CD14-positive monocyte (primary cell): ENCODE data around the gene ACER2. TPM values are rescaled to one million over a fixed set of nuclear protein-coding genes. Genes with fewer than 3 reads are reported as not detected.

Experiments used
- DNase-seq, 3 donors: peaks; one replicate each; pipeline ENCODE4 v3.0.0-alpha.2; 2011 to 2022
- H2AFZ ChIP-seq: 2 replicates; pipeline ENCODE4 v1.6.0; 2012; ENCODE audit warnings: mild to moderate bottlenecking, low read depth, low read length, inconsistent platforms; ENCODE audit not compliant: insufficient read depth, poor library complexity, severe bottlenecking
- H3K27ac ChIP-seq, 2 donors: 1 replicate in 1 of 2; 2 replicates in 1 of 2; pipeline ENCODE4 v1.5.1; 2012 to 2013; ENCODE audit warnings: low read length in 2 of 2, control low read depth in 1 of 2, inconsistent platforms in 1 of 2, low read depth in 1 of 2, mild to moderate bottlenecking in 1 of 2
- H3K27me3 ChIP-seq, 2 donors: one replicate each; pipeline versions ENCODE4 v1.6.0 to v1.6.1; 2011 to 2013; ENCODE audit warnings: low read length in 2 of 2; ENCODE audit not compliant: control insufficient read depth in 2 of 2, insufficient read depth in 2 of 2
- H3K36me3 ChIP-seq, 2 donors: replicated peaks in 1 of 2; 1 replicate in 1 of 2; 2 replicates in 1 of 2; pipeline versions ENCODE4 v1.5.1 to v1.6.1; 2012 to 2013; ENCODE audit warnings: low read length in 2 of 2, control low read depth in 1 of 2, inconsistent platforms in 1 of 2, mild to moderate bottlenecking in 1 of 2; ENCODE audit not compliant: insufficient read depth in 2 of 2, control insufficient read depth in 1 of 2
- H3K4me1 ChIP-seq, 2 donors: 1 replicate in 1 of 2; 2 replicates in 1 of 2; pipeline versions ENCODE4 v1.5.1 to v1.6.1; 2012 to 2013; ENCODE audit warnings: low read length in 2 of 2, control low read depth in 1 of 2, inconsistent platforms in 1 of 2, mild to moderate bottlenecking in 1 of 2, moderate library complexity in 1 of 2; ENCODE audit not compliant: insufficient read depth in 2 of 2, control insufficient read depth in 1 of 2
- H3K4me2 ChIP-seq: replicated peaks from 2 replicates; pipeline ENCODE3; 2012; ENCODE audit warnings: low read length, moderate library complexity, mild to moderate bottlenecking; ENCODE audit not compliant: poor library complexity, severe bottlenecking; ENCODE audit errors: extremely low read depth
- H3K4me3 ChIP-seq, 3 experiments: fragments of 200-600 bp in 1 of 3; sonication (generic) in 1 of 3; replicated peaks in 1 of 3; 1 replicate in 2 of 3; 2 replicates in 1 of 3; pipeline ENCODE4 v1.5.1; 2011 to 2013; ENCODE audit warnings: low read length in 3 of 3, mild to moderate bottlenecking in 3 of 3, control low read depth in 2 of 3, low read depth in 2 of 3, inconsistent platforms in 1 of 3, moderate library complexity in 1 of 3
- H3K79me2 ChIP-seq: 2 replicates; pipeline ENCODE4 v1.6.0; 2012; ENCODE audit warnings: mild to moderate bottlenecking, control low read depth, inconsistent platforms, low read length, moderate library complexity; ENCODE audit not compliant: insufficient read depth
- H3K9ac ChIP-seq: 2 replicates; pipeline ENCODE4 v1.6.0; 2017; ENCODE audit warnings: low read length, mild to moderate bottlenecking; ENCODE audit not compliant: insufficient read depth, poor library complexity, severe bottlenecking
- H3K9me3 ChIP-seq, 2 donors: replicated peaks in 1 of 2; 1 replicate in 1 of 2; 2 replicates in 1 of 2; pipeline versions ENCODE4 v1.5.1 to v1.6.1; 2012 to 2013; ENCODE audit warnings: low read length in 2 of 2, control low read depth in 1 of 2; ENCODE audit not compliant: control insufficient read depth in 1 of 2, insufficient read depth in 1 of 2
- H4K20me1 ChIP-seq: 2 replicates; pipeline ENCODE4 v1.6.0; 2012; ENCODE audit warnings: mild to moderate bottlenecking, low read length, control low read depth, moderate library complexity; ENCODE audit not compliant: insufficient read depth
- H3K27ac Mint-ChIP-seq, 7 donors: one replicate each; pipeline ENCODE4 v1.8.0; 2020; ENCODE audit warnings: mild to moderate bottlenecking in 7 of 7, mixed read lengths in 7 of 7, moderate library complexity in 6 of 7, inconsistent platforms in 2 of 7
- H3K27me3 Mint-ChIP-seq, 3 donors: one replicate each; pipeline ENCODE4 v1.8.0; 2021 to 2022; ENCODE audit warnings: low read depth in 3 of 3, mild to moderate bottlenecking in 3 of 3, mixed read lengths in 3 of 3, moderate library complexity in 3 of 3, inconsistent platforms in 1 of 3
- H3K36me3 Mint-ChIP-seq, 2 donors: one replicate each; pipeline ENCODE4 v1.8.0; 2020; ENCODE audit warnings: mixed read lengths in 2 of 2, inconsistent platforms in 1 of 2, mild to moderate bottlenecking in 1 of 2
- H3K4me1 Mint-ChIP-seq: one replicate; pipeline ENCODE4 v1.8.0; 2020; ENCODE audit warnings: mild to moderate bottlenecking, mixed read lengths
- H3K4me3 Mint-ChIP-seq, 2 donors: one replicate each; pipeline ENCODE4 v1.8.0; 2020; ENCODE audit warnings: mild to moderate bottlenecking in 2 of 2, mixed read lengths in 2 of 2, moderate library complexity in 1 of 2
- H3K9me3 Mint-ChIP-seq, 7 donors: one replicate each; pipeline ENCODE4 v1.8.0; 2020 to 2022; ENCODE audit warnings: mixed read lengths in 7 of 7, mild to moderate bottlenecking in 6 of 7, moderate library complexity in 6 of 7, inconsistent platforms in 2 of 7
- CTCF ChIP-seq: fragments of 200-600 bp; IDR thresholded peaks from one replicate; pipeline ENCODE4 v1.8.0; 2022; ENCODE audit warnings: antibody characterized with exemption, mild to moderate bottlenecking
- WGBS: methylation state at CpG from one replicate; pipeline ENCODE4 v1.1.5; 2013; ENCODE audit warnings: missing lambda C conversion rate; ENCODE audit not compliant: insufficient coverage; 5-methylcytosine and 5-hydroxymethylcytosine counted together
- intact Hi-C, 2 donors: fragments of 100-400 bp; cut with micrococcal nuclease; formaldehyde crosslinking; loops; one replicate each; pipeline versions ENCODE4 v1.15.0 to v1.15.1; 2023
- polyA plus RNA-seq, 3 donors: library from polyadenylated mRNA; depleted of rRNA in 1 of 3; unstranded in 2 of 3; stranded (reverse) in 1 of 3; fragments of 300-500 nt in 2 of 3; fragments of >200 nt in 1 of 3; fragmentation: Illumina TruSeq in 2 of 3; gene quantifications; 1 replicate in 2 of 3; 2 replicates in 1 of 3; pipeline ENCODE4 v1.2.3, GENCODE V29; 2012 to 2021

ACER2 gene
- polyA plus RNA-seq, 3 donors, result 0.17 to 0.21 TPM; not detected in 1

DNA sequence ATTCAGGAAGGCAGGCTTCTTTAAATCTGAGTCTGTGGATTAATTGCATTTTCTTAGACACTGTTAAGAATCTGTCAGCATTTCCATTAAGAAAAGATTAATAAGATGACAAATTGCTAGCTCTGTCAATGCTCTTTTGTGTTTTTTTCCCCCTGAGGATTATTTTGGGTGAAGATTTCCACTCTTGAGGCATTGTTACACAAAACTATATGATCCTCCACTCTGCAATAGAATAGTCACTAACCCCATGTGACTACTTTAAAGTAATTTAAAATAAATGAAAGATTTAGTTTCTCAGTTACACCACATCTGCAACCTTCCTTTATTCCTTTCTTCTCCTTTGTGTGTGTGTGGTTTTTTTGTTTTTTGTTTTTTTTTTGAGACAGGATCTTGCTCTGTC lies 82.0 kb downstream of the ACER2 start:
- no peaks in the 10 kb centered on the region for H3K79me2 ChIP-seq
- peaks cover 8% of the 10 kb centered on the region for H3K4me1 Mint-ChIP-seq
- no peak overlapping the region for H3K4me3 Mint-ChIP-seq
- H3K4me1 ChIP-seq, result peaks cover 6% of the 10 kb centered on the region in 2 donors
- no peak overlapping the region for H3K9ac ChIP-seq
- DNase-seq, result no peak
- H3K4me3 ChIP-seq, result no peak overlapping the region
- no peak overlapping the region for H3K27ac Mint-ChIP-seq
- peaks cover 0 to 10% (median 3%) of the 10 kb centered on the region in 3 donors for H3K27me3 Mint-ChIP-seq
- intact Hi-C loops, result no loop called here
- no peak overlapping the region for H3K4me2 ChIP-seq
- TF ChIP-seq CTCF, result no peak
- H3K9me3 Mint-ChIP-seq, result no peaks in the 10 kb centered on the region
- H3K36me3 Mint-ChIP-seq, result no peaks in the 10 kb centered on the region
- H3K36me3 ChIP-seq, result no peaks in the 10 kb centered on the region
- H3K9me3 ChIP-seq, result no peaks in the 10 kb centered on the region
- no peak overlapping the region for H2AFZ ChIP-seq
- no peak overlapping the region for H3K27ac ChIP-seq
- no peaks in the 10 kb centered on the region for H3K27me3 ChIP-seq
- H4K20me1 ChIP-seq, result no peaks in the 10 kb centered on the region

- H3K79me2 ChIP-seq, result no peaks in the 10 kb centered on the region
- H3K9me3 ChIP-seq, result no peaks in the 10 kb centered on the region
- H3K4me1 Mint-ChIP-seq, result peaks cover 8% of the 10 kb centered on the region
- H3K36me3 Mint-ChIP-seq, result no peaks in the 10 kb centered on the region
- peaks cover 6% of the 10 kb centered on the region in 2 donors for H3K4me1 ChIP-seq
- no peak overlapping the region for H3K4me2 ChIP-seq
- H3K27ac Mint-ChIP-seq, result no peak overlapping the region
- DNase-seq, result no peak
- no peak overlapping the region for H3K9ac ChIP-seq
- H4K20me1 ChIP-seq, result no peaks in the 10 kb centered on the region
- no peaks in the 10 kb centered on the region for H3K27me3 ChIP-seq
- 72% methylated on average over 3 of the region's 4 CpGs for WGBS
- no peaks in the 10 kb centered on the region for H3K9me3 Mint-ChIP-seq
- no peak overlapping the region for H3K27ac ChIP-seq
- intact Hi-C loops, result no loop called here
- H2AFZ ChIP-seq, result peak overlapping the region; percentile 39
- peaks cover 0 to 8% (median 6%) of the 10 kb centered on the region in 3 donors for H3K27me3 Mint-ChIP-seq
- no peak overlapping the region for H3K4me3 Mint-ChIP-seq
- no peaks in the 10 kb centered on the region for H3K36me3 ChIP-seq
- no peak for TF ChIP-seq CTCF
- H3K4me3 ChIP-seq, result no peak overlapping the region
Measured at GRCh38 chr9:19492775-19493173, 84.0 kb downstream of the ACER2 start.
